Right atrium auricular region (tissue), 2 donors: ENCODE measurements around the gene HOXA1. TPM values are rescaled to one million over a fixed set of nuclear protein-coding genes. Genes with fewer than 3 reads are reported as not detected.
"Not testable (repeated sequence)": the region's sequence is repeated elsewhere in the genome, so short reads cannot be mapped to it uniquely, and the experiment has no call there.

ENCODE experiments used
- DNase-seq: peaks from one replicate; pipeline ENCODE4 v3.0.0-alpha.2; 2019; ENCODE audit warnings: low spot score
- H3K27ac ChIP-seq, 2 donors: fragments of 200-600 bp; sonication (generic); 1 replicate in 1 of 2; 2 replicates in 1 of 2; pipeline ENCODE4 v1.5.1; 2016 to 2019
- H3K27me3 ChIP-seq, 2 donors: fragments of 200-600 bp; sonication (generic); one replicate each; pipeline versions ENCODE4 v1.5.1 to v1.6.0; 2017 to 2019
- H3K36me3 ChIP-seq: fragments of 200-600 bp; sonication (generic); one replicate; pipeline ENCODE4 v1.5.1; 2016
- H3K4me1 ChIP-seq, 2 donors: fragments of 200-600 bp; sonication (generic); one replicate each; pipeline versions ENCODE4 v1.5.1 to v1.6.0; 2017 to 2019
- H3K4me3 ChIP-seq, 2 donors: fragments of 200-600 bp; sonication (generic); 1 replicate in 1 of 2; 2 replicates in 1 of 2; pipeline ENCODE4 v1.5.1; 2017 to 2019; ENCODE audit warnings: mild to moderate bottlenecking in 1 of 2, moderate library complexity in 1 of 2
- H3K9me3 ChIP-seq, 2 donors: fragments of 200-600 bp; sonication (generic); one replicate each; pipeline ENCODE4 v1.5.1; 2019
- CTCF ChIP-seq, 2 donors: fragments of 200-600 bp; sonication (generic); IDR thresholded peaks; one replicate each; pipeline ENCODE4 v1.5.1; 2019; ENCODE audit warnings: antibody characterized with exemption in 2 of 2
- total RNA-seq, 2 donors: library from RNA; depleted of rRNA; stranded (reverse); fragments of >200 nt; gene quantifications; one replicate each; pipeline ENCODE4 v1.1.0, GENCODE V29; 2016

HOXA1 gene
- total RNA-seq, 2 donors from 2014 or later: 0.20 TPM; not detected in 1

DNA sequence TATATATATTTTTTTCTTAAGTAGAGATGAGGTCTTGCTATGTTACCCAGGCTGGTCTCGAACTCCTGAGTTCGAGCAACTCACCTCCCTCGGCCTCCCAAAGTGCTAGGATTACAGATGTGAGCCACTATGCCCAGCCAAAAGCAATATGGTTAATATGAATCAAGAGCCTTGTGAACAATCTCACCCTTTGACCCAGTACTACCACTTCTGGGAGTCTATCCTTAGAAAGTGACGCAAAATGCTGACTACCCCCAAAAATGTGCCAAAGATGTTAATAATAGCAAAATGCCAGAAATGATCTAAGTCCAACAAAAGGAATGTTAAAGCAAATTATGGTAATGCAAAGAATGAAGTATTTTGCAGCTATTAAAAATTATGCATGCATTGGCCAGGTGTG lies 44.3 kb downstream of the HOXA1 start:
- no peak for TF ChIP-seq CTCF (IDR thresholded peaks at IDR 0.05)
- DNase-seq: no peak
- no peak overlapping the region for H3K27ac ChIP-seq

GRCh38 chr7:27048438-27048837 lies 47.4 kb downstream of the HOXA1 start:
- TF ChIP-seq CTCF (IDR thresholded peaks at IDR 0.05): no peak
- Histone ChIP-seq H3K36me3 (no peaks in the 10 kb centered on the region), H3K27ac (no peak overlapping the region), H3K9me3 (no peaks in the 10 kb centered on the region), H3K4me1 (no peaks in the 10 kb centered on the region), H3K4me3 (no peak overlapping the region), H3K27me3 (no peaks in the 10 kb centered on the region)
- no peak for DNase-seq

More for the DNA sequence above, 44.3 kb downstream of the HOXA1 start:
- no peaks in the 10 kb centered on the region for H3K4me1 ChIP-seq
- H3K9me3 ChIP-seq: no peaks in the 10 kb centered on the region
- no peaks in the 10 kb centered on the region for H3K36me3 ChIP-seq
- no peak overlapping the region for H3K4me3 ChIP-seq
- no peaks in the 10 kb centered on the region for H3K27me3 ChIP-seq

GRCh38 chr7:27046854-27047549 lies 48.8 kb downstream of the HOXA1 start:
- DNase-seq: no peak
- Histone ChIP-seq H3K27me3 (no peaks in the 10 kb centered on the region), H3K4me3 (no peak overlapping the region), H3K27ac (no peak overlapping the region), H3K4me1 (no peaks in the 10 kb centered on the region), H3K36me3 (no peaks in the 10 kb centered on the region), H3K9me3 (no peaks in the 10 kb centered on the region)
- no peak for TF ChIP-seq CTCF (IDR thresholded peaks at IDR 0.05)

DNA sequence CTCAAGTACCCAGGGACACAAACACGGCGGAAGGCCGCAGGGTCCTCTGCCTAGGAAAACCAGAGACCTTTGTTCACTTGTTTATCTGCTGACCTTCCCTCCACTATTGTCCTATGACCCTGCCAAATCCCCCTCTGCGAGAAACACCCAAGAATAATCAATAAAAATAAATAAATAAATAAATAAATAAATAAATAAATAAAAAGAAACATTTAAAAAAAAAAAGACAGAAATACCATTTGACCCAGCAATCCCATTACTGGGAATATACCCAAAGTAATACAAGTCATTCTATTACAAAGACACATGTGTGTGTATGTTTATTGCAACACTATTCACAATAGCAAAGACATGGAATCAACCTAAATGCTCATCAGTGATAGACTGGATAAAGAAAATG lies 49.8 kb downstream of the HOXA1 start:
- H3K4me3 ChIP-seq, H3K27ac ChIP-seq, DNase-seq, H3K27me3 ChIP-seq, H3K36me3 ChIP-seq, H3K9me3 ChIP-seq, H3K4me1 ChIP-seq: not testable (repeated sequence)

- not testable (repeated sequence) for H3K4me3 ChIP-seq, H3K27ac ChIP-seq, H3K27me3 ChIP-seq, DNase-seq, H3K4me1 ChIP-seq, H3K36me3 ChIP-seq, H3K9me3 ChIP-seq
Measured at GRCh38 chr7:27045066-27045465, 50.7 kb downstream of the HOXA1 start.

Other genes with a start within 250 kb of the HOXA1 start
- gene SKAP2, start 231.4 kb downstream of the HOXA1 start, total RNA-seq: 10 to 100 TPM in 1 of 2 donors, 1 to 10 TPM in 1; 7.8 to 11.2 TPM
- gene HOXA2, start 6.7 kb upstream of the HOXA1 start, total RNA-seq: under 1 TPM; 0.16 to 0.33 TPM
- gene HOXA4, start 34.8 kb upstream of the HOXA1 start, total RNA-seq: 1 to 10 TPM in 1 of 2 donors, under 1 TPM in 1; 0.59 to 1.2 TPM
- under 1 TPM; 0.24 to 0.96 TPM for gene HOXA5, start 47.7 kb upstream of the HOXA1 start, total RNA-seq
- gene HOXA6, start 51.8 kb upstream of the HOXA1 start, total RNA-seq: not detected
- gene HOXA3, start 56.6 kb upstream of the HOXA1 start, total RNA-seq: under 1 TPM; 0.28 to 0.30 TPM
- not detected for gene HOXA7, start 60.7 kb upstream of the HOXA1 start, total RNA-seq
- not detected for gene HOXA9, start 69.5 kb upstream of the HOXA1 start, total RNA-seq
- gene HOXA10, start 78.3 kb upstream of the HOXA1 start, total RNA-seq: not detected
- gene HOXA11, start 89.2 kb upstream of the HOXA1 start, total RNA-seq: not detected
- gene HOXA13, start 104.1 kb upstream of the HOXA1 start, total RNA-seq: not detected
- gene EVX1, start 146.8 kb upstream of the HOXA1 start, total RNA-seq: not detected